ENCODE results near the gene KRTAP21-1. TPM values are rescaled to one million over a fixed set of nuclear protein-coding genes. Genes with fewer than 3 reads are reported as not detected.

The KRTAP21-1 gene
- total RNA-seq, 2 donors from 2014 or later, result not detected

Other genes with a start within 250 kb of the KRTAP21-1 start
- not detected for gene KRTAP19-6, start 213.6 kb downstream of the KRTAP21-1 start, total RNA-seq
- gene KRTAP19-7, start 194.1 kb downstream of the KRTAP21-1 start, total RNA-seq, result not detected
- not detected for gene KRTAP22-2, start 165.0 kb downstream of the KRTAP21-1 start, total RNA-seq
- gene KRTAP6-3, start 163.0 kb downstream of the KRTAP21-1 start, total RNA-seq, result not detected
- not detected for gene KRTAP6-2, start 156.5 kb downstream of the KRTAP21-1 start, total RNA-seq
- not detected for gene KRTAP22-1, start 154.3 kb downstream of the KRTAP21-1 start, total RNA-seq
- gene KRTAP6-1, start 141.5 kb downstream of the KRTAP21-1 start, total RNA-seq, result not detected
- not detected for gene KRTAP20-1, start 139.0 kb downstream of the KRTAP21-1 start, total RNA-seq
- not detected for gene KRTAP20-4, start 134.8 kb downstream of the KRTAP21-1 start, total RNA-seq
- not detected for gene KRTAP20-2, start 120.2 kb downstream of the KRTAP21-1 start, total RNA-seq
- not detected for gene KRTAP20-3, start 112.6 kb downstream of the KRTAP21-1 start, total RNA-seq
- gene KRTAP21-3, start 36.7 kb downstream of the KRTAP21-1 start, total RNA-seq, result not detected
- not detected for gene KRTAP21-2, start 8.2 kb downstream of the KRTAP21-1 start, total RNA-seq
- gene KRTAP8-1, start 57.8 kb upstream of the KRTAP21-1 start, total RNA-seq, result not detected
- gene KRTAP7-1, start 74.3 kb upstream of the KRTAP21-1 start, total RNA-seq, result not detected
- gene KRTAP11-1, start 126.2 kb upstream of the KRTAP21-1 start, total RNA-seq, result not detected